GM21526 (cell line): ENCODE measurements around the gene PKHD1.

Experiments
- ATAC-seq: cut with Tn5 transposase; IDR thresholded peaks from one replicate; pipeline ENCODE4 v1.9.1; 2021; ENCODE audit warnings: moderate library complexity; ENCODE audit not compliant: unreplicated experiment, low FRiP score

Gene PKHD1

GRCh38 chr6:52046456-52046855, 41.0 kb downstream of the PKHD1 start:
- no peak for ATAC-seq

GRCh38 chr6:52045481-52045880, 41.9 kb downstream of the PKHD1 start:
- ATAC-seq: no peak

DNA sequence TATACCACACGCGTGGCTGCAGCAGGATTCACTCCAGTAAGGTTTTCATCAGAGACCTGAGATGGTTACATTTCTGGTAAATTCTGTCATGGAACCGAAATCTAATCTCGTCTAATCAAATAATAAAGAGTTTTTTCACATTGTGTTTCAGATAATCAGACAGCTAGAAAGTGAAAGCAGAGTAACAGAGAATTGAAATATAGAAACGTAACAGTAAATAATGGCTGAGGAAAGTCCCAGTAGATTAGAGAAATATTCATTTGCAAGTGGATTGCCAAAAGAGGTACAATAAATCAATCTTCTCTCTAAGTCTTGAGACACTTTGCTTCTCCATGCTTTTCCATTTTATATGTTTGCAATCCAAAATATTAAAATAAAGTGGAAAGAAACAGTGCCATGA, 42.4 kb downstream of the PKHD1 start:
- ATAC-seq: no peak

GRCh38 chr6:52042141-52042885, 45.1 kb downstream of the PKHD1 start:
- ATAC-seq: no peak

DNA sequence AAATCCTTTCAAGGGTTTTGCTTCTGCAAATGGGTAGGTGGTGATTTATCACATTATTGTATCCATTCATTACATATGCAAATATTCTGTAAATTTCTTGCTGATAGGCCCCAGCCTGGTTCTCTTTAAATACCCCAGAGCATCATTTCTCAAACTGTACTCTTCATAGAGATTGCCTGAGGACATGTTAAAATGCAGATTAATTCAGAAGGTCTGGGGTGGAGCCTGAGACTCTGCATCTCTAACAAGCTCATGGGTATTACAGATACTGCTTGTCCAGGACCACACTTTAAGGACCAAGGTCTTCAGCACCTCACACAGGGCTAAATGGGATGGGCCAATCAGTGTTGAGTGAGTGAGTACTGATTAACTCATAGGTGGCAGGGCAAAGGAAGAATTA, 46.3 kb downstream of the PKHD1 start:
- no peak for ATAC-seq

GRCh38 chr6:52027699-52028098, 59.7 kb downstream of the PKHD1 start:
- ATAC-seq: no peak

DNA sequence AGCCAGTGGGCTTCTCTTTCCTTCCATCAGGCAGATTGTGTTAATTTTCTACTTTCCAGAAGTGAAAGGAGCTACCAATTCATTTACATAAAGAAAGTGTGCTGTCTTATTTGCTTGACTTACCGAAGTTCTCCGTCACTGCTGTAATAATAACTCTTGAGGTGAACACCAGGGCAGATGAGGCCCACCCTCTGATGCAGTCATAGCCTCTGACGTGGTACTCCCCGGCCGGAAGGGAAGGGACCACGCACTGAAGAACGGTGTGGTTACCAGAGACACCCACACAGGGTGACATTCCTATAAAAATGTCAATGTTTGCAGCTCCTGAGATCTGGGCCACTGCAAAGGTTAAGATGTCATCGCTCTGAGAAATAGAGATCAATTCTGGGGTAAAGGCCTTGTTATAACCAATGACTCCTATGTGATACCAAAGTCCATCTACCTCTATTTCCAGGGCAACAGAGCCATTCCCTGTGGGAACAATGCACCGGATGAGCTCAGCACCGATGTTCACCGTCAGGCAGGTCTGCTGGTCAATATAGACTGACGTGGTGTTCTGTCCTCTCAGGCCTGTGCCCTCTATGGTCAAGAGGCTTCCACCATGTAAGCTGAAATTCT, 62.9 kb downstream of the PKHD1 start:
- ATAC-seq: no peak

DNA sequence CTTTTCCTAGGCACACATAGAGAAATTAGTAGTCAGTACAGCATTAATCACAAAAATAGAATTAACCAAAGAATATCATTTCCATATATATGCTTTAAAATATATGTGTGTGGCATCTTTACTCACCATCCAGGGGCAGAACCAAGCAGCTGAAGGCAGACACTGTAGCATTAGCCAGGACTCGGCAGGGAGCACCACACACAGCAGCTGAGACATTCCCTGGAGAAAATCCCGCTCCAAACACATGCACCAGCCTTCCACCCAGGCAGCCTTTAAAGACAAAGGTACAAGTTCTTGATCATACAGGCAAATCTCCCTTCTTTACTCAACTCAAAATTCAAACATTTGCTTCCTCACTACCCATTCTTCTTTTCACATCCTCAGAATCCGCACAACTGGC, 64.7 kb downstream of the PKHD1 start:
- no peak for ATAC-seq

DNA sequence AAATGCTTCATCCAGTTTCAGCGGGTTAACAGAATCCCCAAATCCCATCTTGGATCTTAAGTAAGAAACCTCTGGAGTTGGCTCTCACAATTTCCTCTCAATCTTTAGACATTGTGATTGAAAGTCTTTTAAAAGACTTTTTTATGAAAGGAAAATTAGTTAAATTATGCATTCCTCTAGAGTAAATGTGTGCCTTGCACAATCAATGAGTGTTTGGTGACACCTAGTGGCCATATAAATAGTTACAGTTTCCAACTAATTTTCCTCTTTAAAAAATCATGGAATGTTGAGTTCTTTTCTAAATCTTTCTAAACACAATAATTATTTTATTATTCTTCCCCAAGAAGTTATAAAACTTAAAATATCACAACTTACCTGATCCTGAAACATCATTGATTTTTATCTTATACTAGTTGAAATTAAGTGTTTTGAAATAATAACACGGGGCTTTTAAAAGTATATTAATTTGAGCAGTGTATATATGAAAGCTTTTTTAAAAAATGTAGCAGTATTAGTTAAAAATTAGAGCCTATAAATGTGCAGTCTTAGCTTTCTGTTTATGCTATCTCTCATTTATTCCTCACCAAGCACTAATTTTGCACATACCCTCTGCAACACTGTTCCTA, 66.4 kb downstream of the PKHD1 start:
- ATAC-seq: no peak

DNA sequence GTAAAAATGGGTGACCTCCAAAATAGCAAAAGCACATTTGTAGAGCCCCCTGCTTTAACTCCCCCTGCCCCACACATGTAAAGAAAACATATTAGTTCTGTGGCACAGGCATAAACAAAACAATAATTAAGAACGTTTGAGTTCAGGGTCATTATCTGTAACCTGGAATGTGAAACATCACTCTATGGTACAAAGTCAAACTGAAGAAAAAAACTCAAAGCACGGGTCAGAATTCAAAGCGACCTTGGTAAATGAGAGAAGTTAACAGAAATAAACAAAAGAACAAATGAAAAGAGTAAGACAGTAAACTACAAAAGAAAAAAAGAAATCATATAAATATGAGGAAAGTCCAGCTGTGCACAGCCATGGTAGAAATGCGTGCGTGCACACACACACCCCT, 67.5 kb downstream of the PKHD1 start:
- ATAC-seq: no peak

DNA sequence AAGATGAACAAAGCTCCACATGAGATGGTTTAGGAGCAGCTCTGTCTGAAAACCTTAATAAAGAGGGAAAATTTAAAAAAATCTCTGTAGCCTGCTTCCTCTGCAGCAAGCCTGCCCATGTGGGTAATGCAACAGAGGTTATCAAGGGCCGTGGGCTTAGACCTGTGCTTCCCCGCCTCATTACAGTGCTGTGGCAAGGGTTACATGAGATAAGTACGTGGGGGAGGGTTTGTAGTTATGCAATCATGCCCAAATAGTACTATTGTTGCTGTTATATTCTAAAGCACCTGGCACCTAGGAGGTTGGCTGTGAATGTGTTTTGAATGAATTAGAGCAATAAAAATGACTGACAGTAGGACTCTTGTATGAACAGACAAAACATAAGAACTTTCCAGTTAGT, 68.3 kb downstream of the PKHD1 start:
- ATAC-seq: no peak

GRCh38 chr6:52016915-52017748, 70.3 kb downstream of the PKHD1 start:
- no peak for ATAC-seq

DNA sequence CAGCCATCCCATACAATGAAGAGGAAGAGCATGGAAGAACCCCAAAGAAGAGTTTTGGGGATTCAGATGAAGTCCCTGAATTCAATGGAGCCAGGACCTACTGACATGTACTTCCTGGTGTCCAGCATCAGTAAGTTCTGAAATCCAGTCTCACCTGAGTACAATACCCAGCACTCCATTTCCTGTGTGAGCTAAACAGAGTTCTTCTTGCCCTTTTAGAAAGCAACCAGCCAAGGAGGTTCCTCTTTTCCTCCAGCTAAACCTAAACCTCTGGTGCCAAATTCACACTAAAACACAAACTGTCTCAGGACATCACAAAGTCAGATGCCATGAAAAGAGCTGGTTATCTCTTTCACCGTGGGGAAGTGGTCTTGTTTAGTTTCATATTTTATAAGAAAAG, 71.5 kb downstream of the PKHD1 start:
- ATAC-seq: no peak

DNA sequence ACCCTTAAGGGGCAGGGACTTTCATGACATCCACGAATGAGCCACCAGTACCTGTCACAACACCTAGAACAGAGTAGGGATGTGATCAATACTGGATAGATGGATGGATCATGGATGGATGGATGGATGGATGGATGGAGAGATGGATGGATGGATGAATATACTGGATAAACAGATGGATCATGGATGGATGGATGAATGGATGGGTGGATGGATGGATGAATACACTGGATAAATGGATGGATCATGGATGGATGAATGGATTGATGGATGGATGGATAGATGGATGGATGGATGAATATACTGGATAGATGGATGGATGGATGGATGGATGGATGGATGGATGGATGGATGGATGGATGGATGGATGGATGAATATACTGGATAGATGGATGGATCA, 73.0 kb downstream of the PKHD1 start:
- ATAC-seq: no peak

DNA sequence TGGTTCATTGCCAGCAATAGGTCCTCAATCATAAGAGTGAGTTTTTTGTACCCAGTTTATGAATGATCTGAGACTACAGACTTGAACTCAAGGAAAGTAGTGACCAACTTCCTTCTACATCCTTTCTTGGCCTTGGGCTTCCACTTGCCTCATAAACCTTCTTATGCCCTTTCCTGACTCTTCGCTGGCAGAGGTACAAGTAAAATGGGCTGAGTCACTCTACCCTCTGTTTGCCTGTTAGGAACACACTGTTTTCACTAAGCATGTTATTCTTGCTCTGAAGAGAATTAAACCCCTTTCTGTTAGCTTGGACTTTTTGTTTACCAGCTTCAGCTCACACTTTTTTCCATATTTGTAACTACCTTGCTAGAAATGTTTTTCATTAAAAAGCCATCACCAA, 74.4 kb downstream of the PKHD1 start:
- no peak for ATAC-seq

- no peak for ATAC-seq
These were observed 74.8 kb downstream of the PKHD1 start for GRCh38 chr6:52012582-52012981.

GRCh38 chr6:52010806-52011205, 76.6 kb downstream of the PKHD1 start:
- ATAC-seq: no peak

- no peak for ATAC-seq
These were observed 77.3 kb downstream of the PKHD1 start for GRCh38 chr6:52010145-52010544.

- no peak for ATAC-seq
These were observed 77.8 kb downstream of the PKHD1 start for GRCh38 chr6:52009466-52010140.

DNA sequence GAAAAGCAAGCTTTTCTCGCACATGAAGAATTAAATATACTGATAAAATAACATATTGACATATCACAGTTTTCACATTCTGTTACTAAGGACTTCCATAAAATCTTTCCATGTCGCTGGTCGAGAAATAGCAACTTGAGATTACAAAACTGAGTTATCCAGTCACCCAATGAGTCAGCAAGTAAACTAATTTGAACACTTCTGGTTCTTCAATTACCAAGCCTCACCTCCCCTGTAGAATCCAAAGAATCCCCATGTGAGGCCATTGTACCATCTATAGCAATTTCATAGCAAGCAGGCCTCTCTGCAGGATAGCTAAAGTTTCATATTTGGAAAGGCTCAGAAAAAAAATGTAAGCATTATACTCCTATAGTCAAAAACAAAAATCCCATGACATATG, 87.3 kb downstream of the PKHD1 start:
- ATAC-seq: no peak
